Measurements from ENCODE around the gene MIX23.

- TF ChIP-seq CTCF (IDR thresholded peaks at IDR 0.05; ENCODE audit: insufficient read depth, low read depth, low read length) (no peak), EZH2 (IDR thresholded peaks at IDR 0.05; ENCODE audit: insufficient read depth, low read length) (no peak)
Observed at GRCh38 chr3:122316368-122316767, 66.7 kb downstream of the MIX23 start.
